Measurements from ENCODE around the gene SVBP. TPM values are rescaled to one million over a fixed set of nuclear protein-coding genes. Genes with fewer than 3 reads are reported as not detected.

Gene SVBP
- total RNA-seq, 1 experiment from 2014 or later, result 41.3 TPM

- no peak for DNase-seq
- Histone ChIP-seq H3K27me3 (ENCODE audit: insufficient read depth, low read length) (no peaks in the 10 kb centered on the region), H2AFZ (ENCODE audit: low read length) (no peak overlapping the region), H3K23ac (ENCODE audit: insufficient read length, low read depth, low read length) (no peak overlapping the region), H3K14ac (ENCODE audit: insufficient read depth, low read length) (no peak overlapping the region), H3K4ac (ENCODE audit: low read depth, low read length) (no peak overlapping the region), H3K9ac (ENCODE audit: extremely low read depth, insufficient read length, low read length) (no peak overlapping the region), H2BK15ac (ENCODE audit: low read depth, low read length) (no peak overlapping the region), H3K79me2 (ENCODE audit: insufficient read depth, low read length) (no peaks in the 10 kb centered on the region), H2BK120ac (ENCODE audit: low read depth, low read length, poor library complexity, severe bottlenecking) (no peak overlapping the region), H2BK12ac (ENCODE audit: insufficient read length, low read depth, low read length) (no peak overlapping the region), H3K18ac (ENCODE audit: insufficient read length, low read depth, low read length) (no peak overlapping the region), H4K8ac (replicated peaks; ENCODE audit: insufficient read length, low read depth, low read length) (no peak overlapping the region), H3K4me1 (ENCODE audit: insufficient read depth, low read length) (no peaks in the 10 kb centered on the region), H3K79me1 (ENCODE audit: insufficient read depth, low read depth, low read length, poor library complexity, severe bottlenecking) (no peaks in the 10 kb centered on the region), H3T11ph (ENCODE audit: low read length) (no peak overlapping the region), H4K91ac (ENCODE audit: insufficient read length, low read depth, low read length) (no peak overlapping the region), H3K27ac (ENCODE audit: insufficient read length, low read depth, low read length) (no peak overlapping the region), H4K20me1 (ENCODE audit: control insufficient read depth, insufficient read depth, insufficient read length) (no peaks in the 10 kb centered on the region), H2BK20ac (ENCODE audit: low read depth, low read length, poor library complexity, severe bottlenecking) (no peak overlapping the region), H2BK5ac (ENCODE audit: insufficient read length, low read length) (no peak overlapping the region), H3K9me3 (ENCODE audit: control insufficient read depth, low read depth, low read length) (no peaks in the 10 kb centered on the region), H4K5ac (ENCODE audit: insufficient read length, low read depth, low read length) (no peak overlapping the region), H3K4me2 (ENCODE audit: insufficient read depth, insufficient read length, low read length) (no peak overlapping the region), H3K56ac (ENCODE audit: insufficient read length, low read depth, low read length) (no peak overlapping the region), H2AK5ac (ENCODE audit: insufficient read length, low read length) (no peak overlapping the region), H3K23me2 (ENCODE audit: insufficient read length, low read depth, low read length, poor library complexity, severe bottlenecking) (no peaks in the 10 kb centered on the region)
- H3K36me3 Mint-ChIP-seq (ENCODE audit: insufficient read depth in 1 of 3, low read depth in 3 of 3), result no peaks in the 10 kb centered on the region
- H3K4me3 Mint-ChIP-seq, result no peak overlapping the region
- no CpG with 5 or more reads among the region's 3 CpGs for WGBS (ENCODE audit: extremely low coverage, insufficient read length, low lambda C conversion rate)
- TF ChIP-seq CTCF (conservative IDR thresholded peaks at IDR 0.05), result no peak
- H3K27me3 Mint-ChIP-seq (ENCODE audit: low read depth), result no peaks in the 10 kb centered on the region; the same call in 1 of the 2 replicates
- no peak overlapping the region for H3K27ac Mint-ChIP-seq
- no peaks in the 10 kb centered on the region for H3K4me1 Mint-ChIP-seq
- H3K9me3 Mint-ChIP-seq, result no peaks in the 10 kb centered on the region
These were observed 19.8 kb downstream of the SVBP start for GRCh38 chr1:42797414-42797813.
